22Rv1 (cell line): Measurements from ENCODE around the gene PRCC.

Source experiments
- H3K27ac ChIP-seq: fragments of 450-650 bp; 2 replicates; pipeline ENCODE4 v1.5.1; 2017
- CTCF ChIP-seq: fragments of 450-650 bp; IDR thresholded peaks from 2 replicates; pipeline ENCODE4 v1.5.1; 2017; ENCODE audit warnings: mild to moderate bottlenecking
- ZFX ChIP-seq: fragments of 450-650 bp; IDR thresholded peaks from 2 replicates; pipeline ENCODE4 v1.6.1; 2017; ENCODE audit warnings: antibody characterized with exemption, borderline replicate concordance

Gene PRCC

GRCh38 chr1:156741481-156741983 lies 25.8 kb upstream of the PRCC start:
- TF ChIP-seq ZFX (no peak), CTCF (no peak)
- H3K27ac ChIP-seq: peak overlapping the region; percentile 92

DNA sequence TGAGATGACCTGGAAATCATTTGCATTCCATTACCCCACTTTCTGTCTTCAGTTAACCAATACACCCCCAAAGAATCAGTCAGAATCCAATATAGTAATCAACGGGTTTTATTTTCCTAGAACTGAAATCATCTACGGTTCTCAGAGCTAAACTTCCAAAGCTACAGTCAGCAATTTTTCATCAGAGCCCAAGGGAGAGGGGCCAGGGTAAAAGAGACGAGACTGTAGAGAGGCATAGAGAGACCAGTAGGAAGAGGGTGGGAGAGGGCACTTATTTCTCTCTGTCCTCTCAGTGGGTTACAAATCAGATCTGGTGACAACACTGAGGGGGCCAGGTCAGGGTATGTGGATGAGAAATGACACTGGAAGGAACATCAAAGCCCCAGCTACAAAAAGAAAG lies 25.3 kb upstream of the PRCC start:
- peak overlapping the region; percentile 92 for H3K27ac ChIP-seq
- no peak for TF ChIP-seq CTCF
- TF ChIP-seq ZFX: no peak

GRCh38 chr1:156742801-156743200 lies 24.5 kb upstream of the PRCC start:
- H3K27ac ChIP-seq: peak overlapping the region; percentile 92; the same call in 1 of the 2 replicates
- TF ChIP-seq CTCF (no peak), ZFX (no peak)

GRCh38 chr1:156743367-156744302 lies 23.7 kb upstream of the PRCC start:
- no peak for TF ChIP-seq ZFX
- no peak for TF ChIP-seq CTCF

DNA sequence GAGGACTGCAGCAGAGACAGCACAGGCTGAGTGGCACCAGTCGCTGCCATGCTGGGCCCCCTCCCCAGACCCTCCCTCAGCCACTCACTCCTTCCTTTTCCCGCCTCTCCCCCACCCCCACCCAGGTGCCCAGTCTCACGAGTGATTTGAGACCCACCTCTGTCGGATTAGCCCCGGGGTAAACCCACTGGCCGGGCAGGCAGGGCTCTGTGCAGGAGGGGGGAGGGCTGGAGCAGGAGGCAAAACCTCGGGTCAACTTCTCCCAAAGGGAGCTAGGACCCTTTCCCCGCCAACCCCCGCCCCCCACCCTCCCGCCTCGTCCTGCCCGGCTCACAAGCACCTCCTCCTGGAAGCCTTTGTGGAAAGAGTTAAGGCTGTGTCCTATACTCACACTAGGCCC lies 23.0 kb upstream of the PRCC start:
- 0 out of 2 replicates have a peak overlapping the region, but pooled peaks have one; percentile 97 for H3K27ac ChIP-seq
- TF ChIP-seq ZFX: no peak
- no peak for TF ChIP-seq CTCF

More at GRCh38 chr1:156743367-156744302, 23.7 kb upstream of the PRCC start:
- peak overlapping the region; percentile 92; the same call in 1 of the 2 replicates for H3K27ac ChIP-seq

- peak overlapping the region; percentile 97; the same call in 1 of the 2 replicates for H3K27ac ChIP-seq
- no peak for TF ChIP-seq CTCF
- TF ChIP-seq ZFX: no peak
Measured at GRCh38 chr1:156744786-156745419, 22.4 kb upstream of the PRCC start.

GRCh38 chr1:156745881-156746280 lies 21.5 kb upstream of the PRCC start:
- H3K27ac ChIP-seq: peak overlapping the region; percentile 97
- TF ChIP-seq CTCF (no peak), ZFX (no peak)
